Gastrocnemius medialis (tissue), 4 donors: Measurements from ENCODE around the gene MIPEP. TPM values are rescaled to one million over a fixed set of nuclear protein-coding genes. Genes with fewer than 3 reads are reported as not detected.
"Not testable (repeated sequence)": the region's sequence is repeated elsewhere in the genome, so short reads cannot be mapped to it uniquely, and the experiment has no call there.

Source experiments
- ATAC-seq, 2 donors: fragments of 150-250 bp; one replicate each; pipeline ENCODE4 v1.9.1; 2016
- DNase-seq, 2 donors: peaks; one replicate each; pipeline ENCODE4 v3.0.0-alpha.2; 2019
- H3K27ac ChIP-seq, 4 donors: fragments of 200-600 bp; sonication (generic); 1 replicate in 1 of 4; 2 replicates in 3 of 4; pipeline ENCODE4 v1.5.1; 2016 to 2018; ENCODE audit warnings: mild to moderate bottlenecking in 2 of 4, moderate library complexity in 1 of 4
- H3K27me3 ChIP-seq, 3 donors: fragments of 200-600 bp; sonication (generic) in 2 of 3; 1 replicate in 1 of 3; 2 replicates in 2 of 3; pipeline versions ENCODE4 v1.5.1 to v1.6.0; 2016 to 2019; ENCODE audit warnings: mild to moderate bottlenecking in 1 of 3, moderate library complexity in 1 of 3
- H3K36me3 ChIP-seq, 2 donors: fragments of 200-600 bp; sonication (generic) in 1 of 2; one replicate each; pipeline ENCODE4 v1.5.1; 2017 to 2018
- H3K4me1 ChIP-seq, 2 donors: fragments of 200-600 bp; sonication (generic) in 1 of 2; one replicate each; pipeline ENCODE4 v1.5.1; 2016 to 2017; ENCODE audit warnings: mild to moderate bottlenecking in 2 of 2
- H3K4me3 ChIP-seq, 4 donors: fragments of 200-600 bp; sonication (generic) in 3 of 4; 1 replicate in 1 of 4; 2 replicates in 3 of 4; pipeline ENCODE4 v1.5.1; 2016 to 2019; ENCODE audit warnings: mild to moderate bottlenecking in 2 of 4
- H3K9me3 ChIP-seq, 3 donors: fragments of 200-600 bp; sonication (generic) in 2 of 3; 1 replicate in 1 of 3; 2 replicates in 2 of 3; pipeline ENCODE4 v1.5.1; 2016 to 2019
- CTCF ChIP-seq, 5 experiments: fragments of 450-650 bp in 3 of 5; fragments of 200-600 bp in 2 of 5; sonication (generic) in 2 of 5; IDR thresholded peaks in 4 of 5; conservative IDR thresholded peaks in 1 of 5; 1 replicate in 4 of 5; 2 replicates in 1 of 5; pipeline ENCODE4 v1.5.1; 2016 to 2019; ENCODE audit warnings: antibody characterized with exemption in 5 of 5, mild to moderate bottlenecking in 3 of 5, moderate library complexity in 3 of 5
- POLR2A ChIP-seq, 2 donors: fragments of 450-650 bp; IDR thresholded peaks; one replicate each; pipeline ENCODE4 v1.6.1; 2017; ENCODE audit warnings: antibody characterized with exemption in 2 of 2, mild to moderate bottlenecking in 2 of 2, moderate library complexity in 2 of 2
- in situ Hi-C, 4 donors: fragments of 200-750 bp; cut with MboI; loops; one replicate each; pipeline versions ENCODE4 v1.15.0 to v1.8.0; 2017; ENCODE audit warnings: low sequenced_read_pairs in 4 of 4
- intact Hi-C: fragments of 100-400 bp; cut with DNase I; formaldehyde crosslinking; loops from one replicate; pipeline ENCODE4 v1.15.1; 2023; ENCODE audit warnings: low total_unique reads
- total RNA-seq, 4 donors: library from RNA; depleted of rRNA; stranded (reverse); fragments of >200 nt; gene quantifications; one replicate each; pipeline versions ENCODE4 v1.1.0 to v1.2.3, GENCODE V29; 2016

MIPEP gene
- total RNA-seq, 4 donors from 2014 or later: 9.2 to 23.1 (median 14.0) TPM

DNA sequence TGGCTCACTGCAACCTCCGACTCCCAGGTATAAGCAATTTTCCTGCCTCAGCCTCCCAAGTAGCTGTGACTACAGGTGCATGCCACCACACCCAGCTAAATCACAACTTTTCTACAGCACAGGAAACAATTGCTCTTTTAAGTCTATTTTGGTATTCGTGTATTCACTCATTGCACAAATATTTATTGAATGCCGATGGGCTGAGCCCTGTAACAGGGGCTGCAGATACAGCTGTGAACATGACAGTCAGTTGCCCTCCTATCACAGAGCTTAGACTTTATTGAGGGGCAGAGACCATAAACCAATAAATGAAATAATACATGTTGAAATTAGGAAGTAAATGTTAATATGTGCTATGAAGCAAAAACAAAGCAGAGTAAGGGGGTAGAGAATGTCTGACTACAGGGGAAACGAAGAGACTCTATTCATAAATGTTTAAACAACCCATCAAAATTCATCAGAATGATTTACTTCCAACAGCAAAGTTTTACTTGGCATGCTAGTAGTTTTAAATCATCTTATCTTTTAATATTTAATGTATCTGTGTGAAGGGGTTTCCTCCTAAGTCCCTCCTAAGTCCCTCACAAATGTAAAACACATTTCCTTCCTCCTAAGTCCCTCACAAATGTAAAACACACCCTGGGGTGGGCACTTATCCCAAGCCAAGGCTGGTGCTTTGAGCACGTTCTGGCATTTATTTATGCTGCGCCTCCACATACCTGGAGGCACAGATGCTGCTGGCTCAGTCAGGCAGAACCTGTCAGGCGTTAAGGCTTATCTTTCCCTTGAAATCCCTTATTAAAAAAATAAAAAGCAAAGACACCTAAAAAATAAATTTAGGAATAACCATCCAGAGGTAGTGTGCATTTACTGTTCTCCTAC is 140.8 kb downstream of the MIPEP start:
- intact Hi-C loops (no loop called here), in situ Hi-C loops (no loop called here)
- ATAC-seq (no peak), DNase-seq (no peak)
- TF ChIP-seq POLR2A (IDR thresholded peaks at IDR 0.05) (no peak), CTCF (IDR thresholded peaks at IDR 0.05 in 4 of 5, conservative IDR thresholded peaks at IDR 0.05 in 1 of 5) (no peak)
- Histone ChIP-seq H3K9me3 (no peaks in the 10 kb centered on the region), H3K27me3 (no peaks in the 10 kb centered on the region), H3K4me1 (no peaks in the 10 kb centered on the region), H3K36me3 (no peaks in the 10 kb centered on the region), H3K27ac (no peak overlapping the region), H3K4me3 (no peak overlapping the region)

- H3K4me3 ChIP-seq, intact Hi-C loops, H3K36me3 ChIP-seq, DNase-seq, H3K4me1 ChIP-seq, in situ Hi-C loops, ATAC-seq, H3K9me3 ChIP-seq, H3K27ac ChIP-seq, H3K27me3 ChIP-seq: not testable (repeated sequence)
These were observed 143.1 kb downstream of the MIPEP start for GRCh38 chr13:23746141-23746540.

- Histone ChIP-seq H3K9me3 (no peaks in the 10 kb centered on the region), H3K27ac (no peak overlapping the region), H3K4me3 (no peak overlapping the region), H3K36me3 (no peaks in the 10 kb centered on the region), H3K4me1 (no peaks in the 10 kb centered on the region), H3K27me3 (no peaks in the 10 kb centered on the region)
- DNase-seq: no peak
- in situ Hi-C loops: no loop called here
- no peak for ATAC-seq
- intact Hi-C loops: no loop called here
- TF ChIP-seq CTCF (IDR thresholded peaks at IDR 0.05 in 4 of 5, conservative IDR thresholded peaks at IDR 0.05 in 1 of 5): no peak
- TF ChIP-seq POLR2A (IDR thresholded peaks at IDR 0.05): no peak
These were observed 144.9 kb downstream of the MIPEP start for GRCh38 chr13:23744315-23744714.

GRCh38 chr13:23743278-23744076 is 145.7 kb downstream of the MIPEP start:
- H3K4me1 ChIP-seq: no peaks in the 10 kb centered on the region
- ATAC-seq: no peak
- no peaks in the 10 kb centered on the region for H3K9me3 ChIP-seq
- in situ Hi-C loops: no loop called here
- intact Hi-C loops: no loop called here
- TF ChIP-seq POLR2A (IDR thresholded peaks at IDR 0.05) (no peak), CTCF (IDR thresholded peaks at IDR 0.05 in 4 of 5, conservative IDR thresholded peaks at IDR 0.05 in 1 of 5) (no peak)
- no peak overlapping the region for H3K4me3 ChIP-seq
- H3K36me3 ChIP-seq: no peaks in the 10 kb centered on the region
- no peak for DNase-seq
- H3K27ac ChIP-seq: no peak overlapping the region
- H3K27me3 ChIP-seq: no peaks in the 10 kb centered on the region

DNA sequence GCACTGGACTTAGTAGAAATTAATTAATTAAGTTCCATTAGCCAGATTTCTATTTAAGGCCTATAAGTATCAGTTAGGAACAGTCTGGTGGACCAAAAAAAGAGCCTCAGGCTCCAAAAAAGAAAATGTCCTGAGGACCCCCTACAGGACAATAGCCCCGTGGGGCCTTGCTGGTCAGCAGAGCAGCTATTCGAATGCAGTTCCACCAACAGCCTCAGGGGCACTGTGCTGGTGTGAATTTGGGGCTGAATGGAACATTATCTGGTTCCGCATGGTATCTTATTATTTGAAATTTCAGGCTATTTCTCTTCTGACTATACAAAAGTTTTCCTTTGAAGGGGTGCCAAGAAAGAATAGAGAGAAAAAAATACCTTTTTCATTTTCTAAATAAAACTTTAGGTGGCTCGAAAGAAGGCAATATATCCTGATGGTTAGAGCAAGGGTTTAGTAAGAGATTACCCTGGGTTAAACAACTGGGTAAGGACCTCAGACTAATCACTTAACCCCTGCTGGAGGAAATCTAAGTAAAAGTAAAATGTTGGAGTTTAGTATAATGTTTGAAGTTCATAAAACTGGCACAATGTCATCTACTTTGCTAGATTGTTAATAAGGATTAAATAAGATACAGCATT is 147.2 kb downstream of the MIPEP start:
- in situ Hi-C loops (no loop called here), intact Hi-C loops (no loop called here)
- H3K4me3 ChIP-seq: no peak overlapping the region
- no peak for ATAC-seq
- H3K4me1 ChIP-seq: no peaks in the 10 kb centered on the region
- no peaks in the 10 kb centered on the region for H3K9me3 ChIP-seq
- H3K27ac ChIP-seq: no peak overlapping the region
- no peaks in the 10 kb centered on the region for H3K27me3 ChIP-seq
- H3K36me3 ChIP-seq: no peaks in the 10 kb centered on the region
- TF ChIP-seq CTCF (IDR thresholded peaks at IDR 0.05 in 4 of 5, conservative IDR thresholded peaks at IDR 0.05 in 1 of 5) (peak in 1 of 5 experiments; percentile 27), POLR2A (IDR thresholded peaks at IDR 0.05) (no peak)
- no peak for DNase-seq
